SK-N-SH treated with all-trans-retinoic acid at 6 μM for 48 hours (cell line): ENCODE results near the gene POU6F2.

Source experiments
- GLIS3 ChIP-seq: fragments of 250-450 bp; sonication (Bioruptor Pico); IDR thresholded peaks from 2 replicates; pipeline ENCODE4 v1.5.0; 2020; ENCODE audit warnings: mild to moderate bottlenecking, moderate library complexity
- ISL1 ChIP-seq: fragments of 250-450 bp; sonication (Bioruptor Pico); IDR thresholded peaks from 2 replicates; pipeline ENCODE4 v2.1.2; 2022; ENCODE audit warnings: mild to moderate bottlenecking, moderate library complexity
- TCF4 ChIP-seq: fragments of 250-450 bp; sonication (Bioruptor Pico); IDR thresholded peaks from 2 replicates; pipeline ENCODE4 v1.8.0; 2021; ENCODE audit warnings: mild to moderate bottlenecking, moderate library complexity, borderline replicate concordance
- TF ChIP-seq, protein P1 (sequence below): fragments of 250-450 bp; sonication (Bioruptor Pico); IDR thresholded peaks from 2 replicates; pipeline ENCODE4 v1.8.0; 2020; ENCODE audit warnings: mild to moderate bottlenecking, moderate library complexity, borderline replicate concordance
- TF ChIP-seq, protein P2 (sequence below): fragments of 250-450 bp; sonication (Bioruptor Pico); IDR thresholded peaks from 2 replicates; pipeline ENCODE4 v1.5.1; 2020; ENCODE audit warnings: low read depth, mild to moderate bottlenecking, moderate library complexity

DNA sequence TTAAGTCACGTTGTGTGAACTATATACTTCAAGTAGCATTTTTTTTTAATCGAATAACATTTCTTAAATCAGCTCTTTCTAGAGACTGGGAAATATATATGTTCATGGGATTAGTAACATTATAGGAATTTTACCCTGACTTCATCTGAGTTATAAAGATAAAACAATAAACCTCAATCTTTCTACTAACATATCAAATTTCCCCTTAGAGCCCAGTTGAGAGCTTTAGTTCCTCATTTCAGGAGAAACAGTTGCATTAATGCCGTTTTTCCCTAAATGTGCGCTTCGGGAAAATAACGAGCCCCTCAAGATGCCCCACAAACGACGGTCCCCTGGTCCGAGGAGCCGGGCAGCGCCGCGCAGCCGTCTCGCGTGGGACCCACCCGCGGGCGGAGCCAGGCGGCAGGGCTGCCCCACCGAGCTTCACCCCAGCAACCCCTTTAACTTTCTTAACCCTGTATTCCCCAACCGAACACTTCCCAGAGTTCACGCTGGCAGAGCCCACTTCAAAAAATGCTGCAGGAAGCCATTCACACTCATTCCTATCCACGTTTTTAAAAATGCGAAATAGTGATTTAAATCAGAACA is 436.0 kb downstream of the POU6F2 start:
- TF ChIP-seq, protein P1, sequence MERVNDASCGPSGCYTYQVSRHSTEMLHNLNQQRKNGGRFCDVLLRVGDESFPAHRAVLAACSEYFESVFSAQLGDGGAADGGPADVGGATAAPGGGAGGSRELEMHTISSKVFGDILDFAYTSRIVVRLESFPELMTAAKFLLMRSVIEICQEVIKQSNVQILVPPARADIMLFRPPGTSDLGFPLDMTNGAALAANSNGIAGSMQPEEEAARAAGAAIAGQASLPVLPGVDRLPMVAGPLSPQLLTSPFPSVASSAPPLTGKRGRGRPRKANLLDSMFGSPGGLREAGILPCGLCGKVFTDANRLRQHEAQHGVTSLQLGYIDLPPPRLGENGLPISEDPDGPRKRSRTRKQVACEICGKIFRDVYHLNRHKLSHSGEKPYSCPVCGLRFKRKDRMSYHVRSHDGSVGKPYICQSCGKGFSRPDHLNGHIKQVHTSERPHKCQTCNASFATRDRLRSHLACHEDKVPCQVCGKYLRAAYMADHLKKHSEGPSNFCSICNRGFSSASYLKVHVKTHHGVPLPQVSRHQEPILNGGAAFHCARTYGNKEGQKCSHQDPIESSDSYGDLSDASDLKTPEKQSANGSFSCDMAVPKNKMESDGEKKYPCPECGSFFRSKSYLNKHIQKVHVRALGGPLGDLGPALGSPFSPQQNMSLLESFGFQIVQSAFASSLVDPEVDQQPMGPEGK (CRISPR knock-in tag) = no peak
- no peak for TF ChIP-seq GLIS3 (CRISPR knock-in tag)
- TF ChIP-seq, protein P2, sequence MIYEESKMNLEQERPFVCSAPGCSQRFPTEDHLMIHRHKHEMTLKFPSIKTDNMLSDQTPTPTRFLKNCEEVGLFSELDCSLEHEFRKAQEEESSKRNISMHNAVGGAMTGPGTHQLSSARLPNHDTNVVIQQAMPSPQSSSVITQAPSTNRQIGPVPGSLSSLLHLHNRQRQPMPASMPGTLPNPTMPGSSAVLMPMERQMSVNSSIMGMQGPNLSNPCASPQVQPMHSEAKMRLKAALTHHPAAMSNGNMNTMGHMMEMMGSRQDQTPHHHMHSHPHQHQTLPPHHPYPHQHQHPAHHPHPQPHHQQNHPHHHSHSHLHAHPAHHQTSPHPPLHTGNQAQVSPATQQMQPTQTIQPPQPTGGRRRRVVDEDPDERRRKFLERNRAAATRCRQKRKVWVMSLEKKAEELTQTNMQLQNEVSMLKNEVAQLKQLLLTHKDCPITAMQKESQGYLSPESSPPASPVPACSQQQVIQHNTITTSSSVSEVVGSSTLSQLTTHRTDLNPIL = no peak
- no peak for TF ChIP-seq TCF4 (CRISPR knock-in tag)
- no peak for TF ChIP-seq ISL1 (CRISPR knock-in tag)
